Caki2 (cell line): ENCODE data around the gene ARHGEF10L. TPM values are rescaled to one million over a fixed set of nuclear protein-coding genes. Genes with fewer than 3 reads are reported as not detected.

Source experiments
- DNase-seq: peaks from one replicate; pipeline ENCODE4 v3.0.0-alpha.2; 2015; ENCODE audit warnings: low read depth
- in situ Hi-C: cut with HindIII; loops from 2 replicates; pipeline ENCODE4 v1.10.0; 2016; ENCODE audit warnings: low sequenced_read_pairs, low pct_unique_long_range_greater_than_20kb, mixed read lengths
- total RNA-seq: library from RNA; depleted of rRNA; stranded (reverse); fragments of >200 nt; shearing (Covaris generic); gene quantifications from 2 replicates; pipeline ENCODE4 v1.2.3, GENCODE V29; 2014; ENCODE audit warnings: low replicate concordance

Gene ARHGEF10L
- total RNA-seq, 1 experiment from 2014 or later, result 31.0 TPM

DNA sequence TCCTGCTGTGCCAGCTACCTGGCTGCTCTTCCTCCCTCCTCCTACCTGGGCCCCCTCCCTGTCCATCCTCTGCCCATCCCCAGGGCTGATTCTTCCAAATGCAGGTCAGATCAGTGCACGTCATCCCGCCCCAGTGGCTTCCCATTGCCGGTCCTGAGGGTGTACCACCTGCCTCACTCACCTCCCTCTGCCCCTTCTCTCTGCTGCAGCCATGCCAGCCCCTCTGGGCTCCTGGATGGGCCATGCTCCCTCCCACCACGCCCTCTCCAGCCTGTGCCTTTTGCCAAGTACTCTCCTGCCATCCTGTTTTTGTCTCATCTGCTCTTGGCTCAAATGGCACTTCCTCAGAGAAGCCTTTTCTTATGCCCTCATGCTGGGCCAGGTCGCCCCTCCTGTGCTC, 95.8 kb downstream of the ARHGEF10L start:
- in situ Hi-C loops, result no loop called here
- no peak for DNase-seq

GRCh38 chr1:17635811-17636210, 96.3 kb downstream of the ARHGEF10L start:
- no peak for DNase-seq
- in situ Hi-C loops, result no loop called here

- in situ Hi-C loops, result no loop called here
- no peak for DNase-seq
These were observed 97.1 kb downstream of the ARHGEF10L start for GRCh38 chr1:17636612-17637011.

- DNase-seq, result no peak
- in situ Hi-C loops, result no loop called here
These were observed 97.6 kb downstream of the ARHGEF10L start for GRCh38 chr1:17637055-17637454.

DNA sequence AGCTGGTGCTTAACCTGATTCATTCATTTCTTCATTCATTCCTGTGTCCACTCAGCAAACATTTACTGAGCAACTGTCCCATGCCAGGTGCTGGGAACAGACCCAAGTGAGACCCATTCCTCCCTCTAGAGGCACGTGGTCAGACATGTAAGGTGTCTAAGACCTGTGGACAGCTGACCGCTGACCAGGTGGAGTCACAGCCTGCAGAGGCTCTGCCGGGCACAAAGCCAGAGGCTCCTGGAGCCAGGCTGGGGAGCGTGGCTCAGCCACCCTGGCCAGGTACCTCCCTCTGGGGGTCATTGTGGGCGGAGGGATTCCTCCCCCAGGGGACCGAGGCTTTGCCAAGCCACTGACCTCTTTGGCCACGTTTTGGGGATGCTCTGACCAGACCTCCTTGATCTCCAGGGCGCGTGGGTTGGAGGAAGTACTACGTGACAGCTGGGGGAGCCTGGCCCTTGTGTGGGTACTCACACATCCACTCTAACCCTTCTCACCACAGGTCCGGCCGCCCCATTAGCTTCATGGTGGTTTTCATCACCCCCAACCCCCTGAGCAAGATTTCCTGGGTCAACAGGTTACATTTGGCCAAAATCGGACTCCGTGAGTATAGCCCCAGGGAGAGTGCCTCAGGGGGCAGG, 100.3 kb downstream of the ARHGEF10L start:
- in situ Hi-C loops, result no loop called here
- no peak for DNase-seq

- in situ Hi-C loops, result no loop called here
- DNase-seq, result no peak
These were observed 100.9 kb downstream of the ARHGEF10L start for GRCh38 chr1:17640393-17640792.

DNA sequence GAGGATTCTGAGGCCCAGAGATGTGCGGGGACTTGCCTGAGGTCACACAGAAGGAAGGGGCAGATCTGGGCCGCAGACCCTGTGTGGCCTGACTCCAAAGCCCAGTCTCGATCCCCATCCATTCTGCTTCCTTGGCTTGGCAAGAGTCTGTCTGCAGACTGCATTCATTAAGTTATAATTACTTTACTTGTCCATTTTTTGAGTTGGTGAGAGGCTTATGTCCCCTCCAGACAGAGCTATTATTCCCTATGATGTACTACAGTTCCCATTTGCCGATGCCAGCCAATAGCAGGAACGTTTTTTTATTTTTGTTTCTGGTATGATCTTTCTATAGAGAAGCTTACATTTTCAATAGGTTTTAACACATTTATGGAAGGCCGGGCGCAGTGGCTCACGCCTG, 101.5 kb downstream of the ARHGEF10L start:
- no peak for DNase-seq

DNA sequence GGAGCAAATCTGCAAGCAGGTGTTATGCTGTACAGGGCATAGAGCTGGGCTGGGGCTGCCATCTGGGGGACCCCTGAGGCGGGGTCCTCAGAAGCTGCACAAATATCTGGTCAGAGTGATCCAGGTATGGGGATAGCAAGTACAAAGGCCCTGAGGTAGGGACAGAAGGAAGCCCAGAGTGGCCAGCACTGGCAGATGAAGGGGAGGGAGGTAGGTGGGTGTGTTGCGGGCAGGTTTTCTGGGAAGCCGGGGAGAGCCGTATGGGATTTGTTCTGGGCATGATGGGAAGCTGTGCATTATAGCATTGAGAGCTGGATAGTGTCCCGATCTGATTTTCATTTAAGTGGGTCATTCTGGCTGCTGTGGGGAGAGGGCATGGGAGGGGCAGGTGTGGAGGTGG, 102.7 kb downstream of the ARHGEF10L start:
- no peak for DNase-seq
- in situ Hi-C loops, result no loop called here

More for the DNA sequence above, 101.5 kb downstream of the ARHGEF10L start:
- in situ Hi-C loops, result no loop called here

DNA sequence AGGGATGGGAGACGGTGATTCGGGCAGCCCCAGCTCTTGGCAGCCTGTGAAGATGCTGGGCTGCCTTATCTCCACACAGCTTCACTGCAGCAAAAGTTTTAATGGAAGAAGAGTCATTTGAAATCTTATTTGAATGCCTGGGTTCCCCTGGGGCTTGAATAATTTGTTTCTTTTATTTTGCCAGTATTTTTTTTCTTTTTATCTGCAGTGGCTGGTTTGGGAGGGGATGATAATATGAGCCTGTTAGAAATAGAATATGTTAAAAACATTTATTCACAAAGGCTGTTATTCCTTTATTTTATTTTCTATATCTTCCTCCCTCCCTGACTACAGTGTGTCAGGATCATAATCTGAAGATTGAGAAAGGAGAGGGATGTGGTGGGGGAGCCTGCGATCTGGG, 103.4 kb downstream of the ARHGEF10L start:
- in situ Hi-C loops, result no loop called here
- no peak for DNase-seq

DNA sequence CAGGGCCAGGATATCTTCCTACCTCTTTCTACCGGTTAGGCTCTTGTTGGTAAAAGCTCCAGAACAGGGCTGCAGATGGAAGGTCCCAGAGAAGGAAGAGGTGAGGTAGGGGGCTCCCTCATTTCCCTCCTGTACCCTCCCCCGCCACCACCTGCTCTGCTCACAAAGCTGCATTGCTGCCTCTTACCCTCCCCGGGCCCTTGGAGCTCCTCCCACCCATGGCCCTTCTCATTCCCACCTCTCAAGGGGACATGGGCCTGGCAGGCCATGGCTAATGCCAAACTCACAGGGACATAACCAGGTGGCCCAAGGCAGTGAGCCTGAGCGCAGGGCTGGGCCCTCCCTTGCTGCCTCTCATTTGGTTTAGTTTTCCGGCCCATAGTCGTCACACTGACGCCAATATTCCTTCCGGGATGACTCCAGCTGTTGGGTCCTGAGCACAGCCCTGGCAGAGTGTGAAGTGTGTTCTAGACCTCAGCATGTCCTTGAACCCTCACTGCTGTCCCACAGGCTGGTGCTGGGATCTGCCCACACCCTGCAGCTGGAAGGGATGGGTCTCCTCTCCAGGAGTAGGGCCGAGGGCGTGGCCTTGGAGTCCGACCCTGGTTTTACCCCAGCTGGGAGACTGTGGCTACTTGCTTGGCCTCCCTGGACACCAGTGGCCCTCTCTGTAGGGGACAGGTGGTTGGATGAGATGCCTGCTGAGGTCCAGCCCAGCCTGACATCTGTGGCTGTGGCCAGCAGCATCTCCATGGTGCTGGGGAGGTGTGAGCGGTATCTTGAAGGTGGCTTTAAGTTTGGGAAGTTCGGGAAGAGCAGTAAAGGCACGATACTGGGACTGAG, 104.6 kb downstream of the ARHGEF10L start:
- in situ Hi-C loops, result no loop called here
- no peak for DNase-seq

DNA sequence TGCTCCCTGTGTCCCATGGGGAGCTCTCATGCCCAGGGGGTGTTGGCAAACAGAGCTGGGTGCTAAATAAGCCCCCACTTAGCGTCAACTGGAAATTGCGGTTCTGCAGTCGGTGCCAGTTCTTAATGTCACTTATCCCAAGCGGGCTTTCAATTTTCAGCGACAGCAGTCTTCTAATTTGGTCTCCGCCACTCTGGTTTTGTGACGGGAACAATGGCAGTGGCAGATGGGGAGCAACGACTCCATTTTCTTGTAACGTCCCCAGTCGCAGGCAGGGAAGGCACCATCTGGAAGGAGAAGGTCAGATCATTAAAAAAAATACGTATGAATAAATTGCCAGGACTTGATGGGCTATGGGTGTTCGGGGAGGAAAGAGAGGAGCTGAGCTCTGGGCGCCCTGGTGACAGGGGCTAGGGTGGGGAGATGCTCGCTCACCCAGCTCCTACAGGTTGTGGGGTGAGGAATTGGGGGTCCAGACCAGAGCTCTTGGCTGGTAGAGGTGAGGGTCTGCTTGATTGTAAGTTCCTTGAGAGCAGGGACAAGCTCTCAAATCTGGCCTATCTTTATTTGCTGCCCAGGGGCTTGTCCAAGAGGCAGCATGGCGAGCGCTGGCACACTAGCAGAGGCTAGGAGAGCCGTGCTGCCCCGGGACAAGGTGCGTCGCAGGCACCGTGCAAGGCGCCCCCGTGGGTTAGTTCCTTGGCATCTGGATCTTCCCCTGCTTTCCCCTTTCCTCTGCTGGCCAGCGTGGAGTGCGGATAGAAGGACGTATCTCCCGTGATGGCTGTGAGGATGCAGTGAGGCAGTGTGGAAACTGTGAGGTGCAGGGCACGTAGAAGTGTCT, 105.8 kb downstream of the ARHGEF10L start:
- in situ Hi-C loops, result no loop called here
- no peak for DNase-seq

DNA sequence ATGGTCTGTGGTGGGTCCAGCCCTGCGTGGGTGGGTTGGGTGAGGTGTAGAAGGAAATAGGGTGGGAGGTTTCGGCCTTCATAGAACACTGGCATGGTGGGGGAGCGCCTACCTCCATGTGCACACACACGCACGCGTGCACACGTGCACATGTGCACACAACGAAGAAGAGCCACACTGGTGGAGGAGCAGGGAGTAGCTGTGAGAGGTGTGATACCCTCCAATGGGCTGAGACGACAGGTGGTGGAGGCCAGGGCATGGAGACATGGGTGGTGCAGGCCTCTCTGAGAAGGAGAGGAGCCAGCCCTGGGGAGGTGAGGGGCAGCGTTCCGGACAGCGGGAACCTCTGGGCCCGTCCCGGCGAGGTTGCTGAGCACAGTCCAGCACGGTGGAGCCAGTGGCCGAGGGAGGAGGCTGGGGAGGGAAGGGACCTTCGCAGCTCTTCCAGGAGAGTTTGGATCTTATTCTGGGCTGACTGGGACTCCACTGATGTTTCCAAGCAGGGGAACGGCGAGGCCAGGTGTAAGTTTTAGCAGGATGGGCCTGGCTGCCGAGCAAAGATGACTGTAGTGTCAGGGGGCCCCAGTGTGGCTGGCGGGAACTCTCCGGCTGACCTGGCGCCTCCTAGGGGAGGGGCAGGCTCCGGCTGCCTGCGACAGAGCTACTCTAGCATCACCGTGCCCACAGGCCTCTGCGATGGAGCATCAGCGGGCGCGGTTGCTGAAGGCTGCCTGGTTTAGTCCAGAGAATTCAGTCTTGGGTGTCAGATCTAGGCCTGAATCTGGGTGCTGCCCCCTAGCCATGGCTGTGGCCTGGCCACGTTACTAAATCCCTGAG, 107.2 kb downstream of the ARHGEF10L start:
- DNase-seq, result no peak
- in situ Hi-C loops, result no loop called here

DNA sequence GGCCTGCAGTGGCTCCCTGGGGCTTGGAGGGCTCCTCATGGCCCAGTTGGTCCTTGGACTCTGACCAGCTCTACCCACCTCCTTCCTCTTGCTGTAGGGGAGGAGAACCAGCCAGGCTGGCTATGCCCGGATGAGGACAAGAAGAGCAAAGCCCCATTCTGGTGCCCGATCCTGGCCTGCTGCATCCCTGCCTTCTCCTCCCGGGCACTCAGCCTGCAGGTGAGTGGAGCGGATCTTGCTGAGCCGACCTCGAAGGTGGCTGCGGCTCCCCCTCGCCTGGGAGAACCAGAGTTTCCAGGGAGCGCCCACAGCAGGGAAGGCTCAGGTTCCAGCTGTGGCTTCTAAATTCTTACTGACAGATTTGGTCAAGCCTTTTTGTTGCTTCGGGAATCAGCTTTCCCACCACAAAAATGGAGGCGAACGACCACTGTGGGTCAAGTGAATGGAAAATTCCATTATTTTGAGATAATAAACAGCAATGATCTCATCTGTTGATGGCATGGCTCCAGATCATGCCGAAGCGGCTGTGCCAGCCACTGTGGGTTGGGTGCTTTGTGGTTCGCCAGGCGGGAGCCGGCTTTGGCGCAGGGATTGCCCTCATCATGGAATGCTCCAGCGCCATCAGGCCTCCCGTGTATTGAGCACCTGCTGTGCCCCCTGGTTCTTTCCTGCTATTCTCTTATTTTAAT, 109.1 kb downstream of the ARHGEF10L start:
- no peak for DNase-seq
- in situ Hi-C loops, result no loop called here

DNA sequence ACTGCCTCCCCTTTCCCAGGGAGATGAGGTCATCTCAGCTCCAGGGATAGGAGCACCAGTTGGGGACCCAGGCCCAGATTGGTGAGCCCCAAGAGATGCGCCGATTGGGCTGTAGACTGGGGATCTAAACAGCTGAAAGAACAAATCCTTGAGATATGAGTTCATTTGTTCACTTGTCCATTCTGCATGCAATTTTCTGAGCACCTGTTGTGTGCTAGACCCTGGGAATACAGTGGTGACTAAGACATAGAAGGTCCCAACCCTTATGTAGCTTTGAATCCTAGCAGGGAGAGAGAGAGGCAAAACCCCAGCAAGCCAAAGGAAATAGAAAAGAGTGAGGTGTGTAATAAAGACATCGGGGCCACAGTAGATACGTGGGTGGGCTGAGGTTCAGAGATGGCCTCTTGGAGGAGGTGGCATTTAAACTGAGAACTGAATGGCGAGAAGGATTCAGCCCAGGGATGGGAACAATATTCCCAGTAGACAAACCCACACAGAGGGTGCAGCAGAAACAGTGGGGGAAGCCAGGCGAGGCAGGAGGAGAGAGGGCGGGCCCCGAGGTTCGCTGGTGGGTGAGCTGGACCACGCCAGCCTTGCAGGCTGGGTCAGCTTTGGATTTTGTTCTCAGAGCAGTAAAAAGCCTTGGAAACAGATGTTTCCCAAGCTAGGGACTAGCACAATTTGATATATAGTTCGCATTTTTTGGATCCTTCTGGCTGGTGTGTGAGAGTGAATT, 110.0 kb downstream of the ARHGEF10L start:
- no peak for DNase-seq
- in situ Hi-C loops, result no loop called here

DNA sequence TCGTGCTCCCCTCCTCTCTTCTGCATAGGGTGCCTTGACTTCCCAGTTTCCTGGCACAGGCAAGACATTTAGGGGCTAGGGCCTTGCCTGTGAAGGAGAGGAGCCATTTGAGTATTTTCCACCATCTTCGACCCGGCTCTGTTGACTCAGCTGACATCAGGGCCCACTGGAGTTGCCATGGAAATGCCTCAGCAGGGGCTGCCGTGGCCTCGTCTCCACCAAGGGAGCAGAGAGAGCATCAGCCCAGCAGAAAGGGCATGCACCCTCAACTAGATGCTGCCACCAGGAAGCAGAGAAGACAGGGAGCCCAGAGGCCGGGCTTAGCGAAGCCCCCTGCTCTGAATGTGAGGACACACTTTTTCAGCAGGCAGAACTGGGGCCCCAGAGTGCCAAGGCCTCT, 113.8 kb downstream of the ARHGEF10L start:
- DNase-seq, result no peak
- in situ Hi-C loops, result no loop called here

DNA sequence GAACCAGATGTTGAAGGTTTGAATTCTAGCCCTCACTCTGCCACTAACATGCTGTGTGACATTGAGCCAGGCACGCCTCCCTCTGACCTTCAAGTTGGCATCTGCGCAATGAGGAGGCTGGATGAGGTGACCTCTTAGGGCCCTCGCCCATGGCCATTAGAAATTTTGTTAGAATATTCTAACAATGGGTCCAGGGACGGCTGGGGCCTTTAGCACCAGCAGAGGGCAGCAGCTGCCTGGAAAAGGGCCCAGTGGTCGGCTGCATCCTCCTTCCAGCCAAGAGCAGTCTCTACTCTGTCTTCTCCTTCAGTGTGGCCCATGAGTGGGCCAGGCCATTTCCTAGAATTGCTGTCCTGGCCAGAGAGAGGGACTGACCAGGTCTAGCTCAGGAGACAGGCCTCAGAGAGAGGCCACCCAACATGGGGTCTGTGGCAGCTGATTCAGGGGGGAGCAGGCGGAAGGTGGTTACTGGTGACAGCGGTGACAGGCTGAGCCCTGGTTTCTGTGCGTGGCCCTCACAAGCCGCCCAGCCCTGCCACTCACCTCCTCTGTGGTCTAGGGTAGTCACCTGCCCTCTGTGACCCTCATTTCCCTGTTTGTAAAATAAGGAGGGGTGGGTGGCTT, 114.3 kb downstream of the ARHGEF10L start:
- in situ Hi-C loops, result no loop called here
- no peak for DNase-seq

DNA sequence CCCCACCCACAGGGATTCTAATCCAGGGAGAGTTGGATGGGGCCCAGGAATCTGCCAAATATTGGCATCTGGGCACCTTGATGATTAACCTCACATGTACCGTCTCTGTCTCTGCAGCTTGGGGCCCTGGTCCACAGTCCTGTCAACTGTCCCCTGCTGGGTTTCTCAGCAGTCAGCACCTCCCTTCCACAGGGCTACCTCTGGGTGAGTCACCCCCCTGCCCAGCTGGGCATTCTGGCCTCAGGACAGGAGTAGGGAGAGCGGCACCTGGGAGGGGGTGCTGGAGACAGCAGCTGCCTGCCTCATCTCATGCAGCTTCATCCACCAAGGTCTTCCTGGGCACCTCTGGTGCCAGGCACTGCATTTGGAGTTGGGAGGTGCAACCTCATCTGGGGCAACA, 115.0 kb downstream of the ARHGEF10L start:
- no peak for DNase-seq
- in situ Hi-C loops, result no loop called here
